SW480 (cell line): ENCODE data around the gene PCLAF.
"Not testable (repeated sequence)": the region's sequence is repeated elsewhere in the genome, so short reads cannot be mapped to it uniquely, and the experiment has no call there.

Source experiments
- DNase-seq: peaks from one replicate; pipeline ENCODE4 v3.0.0-alpha.2; 2016; ENCODE audit warnings: low spot score

Gene PCLAF

GRCh38 chr15:64361259-64361658, 20.0 kb downstream of the PCLAF start:
- no peak for DNase-seq

- DNase-seq, result no peak
Observed at GRCh38 chr15:64356710-64357040, 24.6 kb downstream of the PCLAF start.

DNA sequence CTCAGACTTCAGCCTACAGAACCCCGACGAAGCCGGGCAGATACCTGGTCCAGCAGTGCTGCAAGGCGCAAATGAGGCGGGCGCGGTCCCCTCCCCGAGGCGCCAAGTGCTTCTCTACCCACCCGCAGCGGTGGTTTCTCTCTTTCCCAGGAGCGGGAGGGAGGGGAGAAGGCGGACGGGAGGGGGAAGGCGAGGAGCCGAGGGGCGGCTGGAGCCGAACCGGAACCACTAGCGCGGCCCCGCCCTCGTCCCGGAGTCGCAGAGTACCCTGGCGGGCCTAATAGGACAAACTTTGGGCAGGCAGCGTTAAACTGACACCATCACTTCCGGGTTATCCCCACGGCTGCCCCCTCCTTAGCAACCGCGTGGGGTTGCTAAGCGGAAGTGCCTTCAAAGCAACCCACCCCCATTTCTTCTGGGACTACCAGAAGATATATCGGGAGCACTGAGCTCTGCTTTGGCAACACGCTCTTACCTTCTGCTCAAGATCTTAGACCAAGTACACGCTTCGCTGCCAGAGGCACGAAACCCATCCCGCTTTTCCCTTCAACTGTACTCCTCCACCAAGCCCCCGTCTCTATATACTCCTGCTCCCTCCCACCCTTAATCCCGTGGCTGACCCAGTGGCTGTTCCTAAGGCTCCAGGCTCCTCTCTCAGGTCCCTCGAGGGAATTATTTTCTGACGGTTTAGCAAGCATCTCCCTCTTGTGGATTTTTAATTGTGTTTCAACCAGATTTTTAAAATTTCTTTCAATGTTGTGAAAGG, 25.1 kb downstream of the PCLAF start, which contains the start of gene CSNK1G1:
TSS of gene CSNK1G1 (minus strand) at position 230 of the 766 bp plus-strand sequence. CDS start 55,674 bp downstream, outside the sequence.
- DNase-seq, result peak; percentile 97

DNA sequence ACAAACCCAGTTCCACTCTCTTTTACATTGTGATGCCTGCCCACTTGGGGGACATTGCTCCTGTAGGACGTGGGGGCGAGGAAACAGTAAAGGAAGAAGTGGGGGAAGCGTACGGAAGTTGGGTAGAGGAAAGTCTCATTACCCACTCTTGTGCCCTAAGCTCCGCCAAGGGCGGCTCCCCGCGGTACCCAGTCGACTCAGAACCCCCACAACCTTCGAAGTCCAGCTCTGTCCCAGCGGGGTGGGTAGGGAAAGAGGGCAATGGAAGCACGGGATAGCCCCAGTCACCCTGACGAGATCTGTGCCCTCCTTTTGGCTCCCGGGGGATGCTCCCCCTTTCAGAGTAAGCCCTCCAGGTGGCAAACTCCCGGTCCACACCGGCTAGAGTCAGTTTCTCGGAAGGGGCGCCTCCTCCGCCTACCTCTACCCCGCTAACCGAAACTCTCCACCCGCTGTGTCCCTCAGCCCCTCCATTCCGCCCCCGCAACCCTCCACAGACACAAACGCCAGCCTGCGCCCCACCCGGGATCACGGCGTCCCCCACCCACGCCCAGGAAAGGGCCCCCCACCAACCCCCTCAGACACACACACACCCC, 25.8 kb downstream of the PCLAF start:
- DNase-seq, result peak; percentile 14

GRCh38 chr15:64354688-64355344, 26.4 kb downstream of the PCLAF start:
- no peak for DNase-seq

DNA sequence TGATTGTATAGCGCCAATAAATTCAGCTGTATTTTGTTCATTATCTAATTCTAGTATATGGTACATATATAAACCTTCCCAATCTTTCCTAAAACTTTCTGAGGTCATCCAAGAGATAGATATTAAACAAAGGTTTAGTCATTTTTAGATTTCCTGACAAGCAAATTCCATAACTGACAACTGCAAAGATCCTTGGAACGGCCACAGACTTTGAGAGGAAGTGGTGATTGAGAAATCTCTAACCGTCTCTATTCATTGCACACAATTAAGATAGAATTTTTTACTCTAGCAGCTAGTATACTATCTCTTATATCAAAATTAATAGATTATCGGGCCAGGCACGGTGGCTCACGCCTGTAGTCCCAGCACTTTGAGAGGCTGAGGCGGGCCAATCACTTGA, 30.0 kb downstream of the PCLAF start:
- DNase-seq, result no peak

- DNase-seq, result no peak
Observed at GRCh38 chr15:64349375-64349774, 31.9 kb downstream of the PCLAF start.

DNA sequence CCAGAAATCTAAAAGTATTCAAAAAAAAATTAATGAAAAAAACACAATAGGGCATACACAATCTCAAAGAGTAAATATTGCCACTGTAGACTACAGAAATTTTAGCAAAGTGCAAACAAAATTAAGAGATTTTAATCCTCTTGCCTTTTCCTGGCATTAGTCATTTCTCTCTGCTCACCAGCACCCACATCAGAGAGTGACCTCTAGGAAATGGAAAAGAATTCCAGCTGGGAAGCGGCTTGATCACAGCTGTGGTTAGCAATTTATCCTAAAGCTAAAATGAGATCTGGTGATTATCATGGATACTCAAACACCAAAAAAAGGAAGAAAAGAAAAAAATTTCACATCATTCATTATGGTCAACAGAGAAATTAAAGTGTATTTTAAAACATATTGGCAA, 32.8 kb downstream of the PCLAF start:
- DNase-seq, result peak; percentile 22

GRCh38 chr15:64346242-64346641, 35.0 kb downstream of the PCLAF start:
- not testable (repeated sequence) for DNase-seq

DNA sequence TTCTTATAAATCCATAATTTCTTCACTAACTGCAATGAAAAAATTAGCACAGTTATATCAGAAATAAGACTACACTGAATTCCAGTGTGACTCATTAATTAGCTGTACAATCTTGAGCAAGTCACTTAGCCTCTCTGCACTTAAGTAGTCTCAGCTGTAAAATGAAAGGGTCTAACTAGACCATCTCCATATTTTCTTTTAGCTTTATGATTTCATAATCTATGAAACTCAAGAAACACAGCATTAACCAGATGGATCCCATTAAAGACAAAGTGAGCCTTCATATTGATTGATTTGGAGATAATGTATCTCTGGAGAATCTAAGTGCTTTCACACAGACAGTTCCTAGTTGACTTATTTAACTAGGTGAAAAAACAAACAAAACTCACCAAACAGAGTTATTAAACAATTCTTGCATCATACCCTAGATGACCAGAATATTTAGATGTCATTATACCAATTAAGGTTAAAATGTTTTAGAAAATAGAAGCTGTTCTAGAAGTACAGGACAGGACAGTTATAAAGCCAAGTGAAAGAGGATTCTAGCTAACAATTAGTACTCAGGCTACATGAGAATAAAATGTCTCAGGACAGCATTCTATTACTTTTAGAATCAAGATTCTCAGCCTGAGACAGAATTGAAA, 36.5 kb downstream of the PCLAF start:
- DNase-seq, result no peak

DNA sequence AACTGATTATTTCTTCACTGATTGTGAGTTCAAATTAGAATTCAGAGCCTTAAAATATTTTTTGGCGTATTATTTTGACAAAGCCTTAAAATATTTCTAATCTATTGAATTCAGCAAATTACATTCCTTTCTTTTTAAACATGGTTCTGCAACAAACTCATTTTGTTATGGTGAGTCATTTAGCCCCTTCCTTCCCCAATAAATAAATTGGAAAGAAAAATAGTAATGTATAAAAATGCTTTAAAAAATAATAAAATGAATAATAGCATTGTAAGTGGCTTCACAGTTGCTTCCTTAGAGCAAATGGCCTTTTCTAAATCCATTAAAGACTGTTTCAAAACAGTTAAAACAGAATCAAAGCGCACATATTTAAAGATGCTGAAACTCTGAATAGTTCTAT, 37.4 kb downstream of the PCLAF start:
- DNase-seq, result no peak

GRCh38 chr15:64343222-64343621, 38.0 kb downstream of the PCLAF start:
- no peak for DNase-seq

- DNase-seq, result no peak
Observed at GRCh38 chr15:64341961-64342360, 39.3 kb downstream of the PCLAF start.

DNA sequence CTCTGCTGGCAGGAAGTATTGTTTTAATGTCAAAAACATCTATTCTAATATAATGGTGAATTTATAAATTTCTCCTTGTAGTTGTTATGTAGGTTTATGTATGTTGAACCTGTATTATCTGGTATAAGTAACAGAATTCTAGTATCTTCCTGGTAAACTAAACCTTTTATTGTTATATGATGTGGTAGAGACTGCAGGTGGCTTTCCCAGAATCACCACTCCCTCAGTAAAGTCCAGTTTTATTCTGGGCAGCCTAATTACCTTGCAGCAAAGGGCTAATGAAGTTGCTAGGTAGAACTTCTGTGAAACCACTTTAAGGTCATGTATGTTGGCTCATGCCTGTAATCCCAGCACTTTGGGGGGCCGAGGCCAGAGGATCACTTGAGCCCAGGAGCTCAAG, 40.9 kb downstream of the PCLAF start:
- DNase-seq, result no peak

GRCh38 chr15:64337761-64338160, 43.5 kb downstream of the PCLAF start:
- no peak for DNase-seq

- peak; percentile 36 for DNase-seq
Observed at GRCh38 chr15:64333986-64334929, 47.0 kb downstream of the PCLAF start.

GRCh38 chr15:64333516-64333915, 47.7 kb downstream of the PCLAF start:
- no peak for DNase-seq

DNA sequence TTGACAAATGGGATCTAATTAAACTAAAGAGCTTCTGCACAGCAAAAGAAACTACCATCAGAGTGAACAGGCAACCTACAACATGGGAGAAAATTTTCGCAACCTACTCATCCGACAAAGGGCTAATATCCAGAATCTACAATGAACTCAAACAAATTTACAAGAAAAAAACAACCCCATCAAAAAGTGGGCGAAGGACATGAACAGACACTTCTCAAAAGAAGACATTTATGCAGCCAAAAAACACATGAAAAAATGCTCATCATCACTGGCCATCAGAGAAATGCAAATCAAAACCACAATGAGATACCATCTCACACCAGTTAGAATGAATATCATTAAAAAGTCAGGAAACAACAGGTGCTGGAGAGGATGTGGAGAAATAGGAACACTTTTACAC, 49.6 kb downstream of the PCLAF start:
- DNase-seq, result not testable (repeated sequence)

- DNase-seq, result not testable (repeated sequence)
Observed at GRCh38 chr15:64326975-64327374, 54.3 kb downstream of the PCLAF start.

DNA sequence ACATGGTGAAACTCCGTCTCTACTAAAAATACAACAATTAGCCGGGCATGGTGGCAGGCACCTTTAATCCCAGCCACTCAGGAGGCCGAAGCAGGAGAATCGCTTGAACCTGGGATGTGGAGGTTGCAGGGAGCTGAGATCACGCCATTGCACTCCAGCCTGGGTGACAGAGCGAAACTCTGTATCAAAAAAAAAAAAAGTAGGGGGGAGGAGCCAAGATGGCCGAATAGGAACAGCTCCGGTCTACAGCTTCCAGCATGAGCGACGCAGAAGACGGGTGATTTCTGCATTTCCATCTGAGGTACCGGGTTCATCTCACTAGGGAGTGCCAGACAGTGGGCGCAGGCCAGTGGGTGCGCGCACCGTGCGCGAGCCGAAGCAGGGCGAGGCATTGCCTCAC, 54.8 kb downstream of the PCLAF start:
- DNase-seq, result not testable (repeated sequence)

DNA sequence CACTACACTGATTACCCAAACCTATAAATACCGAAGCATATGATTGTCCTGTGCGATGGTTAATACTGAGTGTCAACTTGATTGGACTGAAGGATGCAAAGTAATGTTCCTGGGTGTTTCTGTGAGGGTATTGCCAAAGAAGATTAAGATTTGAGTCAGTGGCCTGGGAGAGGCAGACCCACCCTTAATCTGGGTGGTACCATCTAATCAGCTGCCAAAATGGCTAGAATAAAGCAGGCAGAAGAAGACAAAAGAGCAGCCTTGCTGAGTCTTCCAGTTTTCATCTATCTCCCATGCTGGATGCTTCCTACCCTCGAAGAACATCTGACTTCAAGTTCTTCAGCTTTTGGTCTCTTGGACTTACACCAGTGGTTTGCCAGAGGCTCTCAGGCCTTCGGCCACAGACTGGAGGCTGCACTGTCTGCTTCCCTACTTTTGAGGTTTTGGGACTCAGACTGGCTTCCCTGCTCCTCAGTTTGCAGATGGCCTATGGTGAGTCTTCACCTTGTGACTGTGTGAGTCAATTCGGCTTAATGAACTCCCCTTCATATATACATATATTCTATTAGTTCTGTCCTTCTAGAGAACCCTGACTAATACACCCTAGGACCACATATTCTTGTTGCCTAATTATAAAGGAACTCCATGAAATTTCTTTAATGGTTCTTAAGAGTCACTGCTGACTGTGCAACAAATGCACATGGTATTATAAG, 56.9 kb downstream of the PCLAF start:
- DNase-seq, result no peak
